CD4-positive, alpha-beta T cell treated with Interleukin-12 subunit alpha and Interleukin-12 subunit beta, for 1 hour (primary cell): ENCODE results near the gene ANXA2.

Experiments
- DNase-seq: peaks from one replicate; pipeline ENCODE4 v3.0.0-alpha.2; 2020

Gene ANXA2

DNA sequence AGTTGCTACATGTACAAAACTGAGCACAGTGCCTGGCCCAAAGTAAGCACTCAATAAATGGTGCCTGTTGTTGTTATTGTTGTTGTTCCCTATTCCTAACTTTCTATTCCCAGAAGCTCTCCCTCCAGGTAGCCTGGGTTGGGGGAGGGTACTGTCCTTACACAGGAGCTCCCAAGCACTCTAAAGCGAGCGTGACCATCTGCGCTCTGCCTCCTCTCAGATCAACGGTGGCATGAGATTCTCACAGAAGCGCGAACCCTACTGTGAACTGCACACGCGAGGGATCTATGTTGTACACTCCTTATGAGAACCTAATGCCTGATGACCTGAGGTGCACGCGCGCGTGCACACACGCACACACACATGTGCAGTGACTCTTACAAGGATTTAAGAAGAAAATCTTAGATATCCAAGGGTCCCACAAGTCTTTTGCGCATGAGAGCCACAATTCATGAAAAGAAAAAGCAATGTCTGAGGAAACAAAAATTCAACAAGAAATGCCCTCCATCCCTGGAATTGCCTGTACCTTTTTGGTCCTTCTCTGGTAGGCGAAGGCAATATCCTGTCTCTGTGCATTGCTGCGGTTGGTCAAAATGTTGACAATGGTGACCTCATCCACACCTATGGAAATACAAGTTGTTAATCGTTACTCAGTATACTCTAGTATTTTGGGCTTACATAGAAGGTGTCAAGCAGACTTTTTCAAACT, 33.7 kb downstream of the ANXA2 start:
- no peak for DNase-seq

DNA sequence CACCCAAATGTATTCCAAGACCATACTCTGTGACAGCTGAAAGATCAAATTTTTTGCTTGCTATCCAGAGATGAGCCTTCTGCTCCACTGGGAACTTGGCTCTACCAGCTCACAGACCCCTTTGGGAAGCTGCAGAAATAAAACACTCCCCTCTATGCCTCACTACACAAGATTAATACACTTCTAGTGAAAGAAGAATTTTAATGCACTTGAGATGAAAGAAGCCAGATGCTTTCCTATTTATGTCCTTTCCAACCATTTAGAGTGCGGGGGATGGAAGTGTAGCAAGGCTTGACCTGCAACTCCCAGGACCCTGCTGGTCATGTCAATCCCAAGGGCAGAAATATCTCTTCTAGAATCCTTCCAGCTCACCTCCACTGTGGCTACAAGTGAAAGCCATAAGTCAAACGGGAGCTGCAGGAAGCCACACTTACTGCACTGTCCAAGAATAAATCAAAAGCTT, 34.7 kb downstream of the ANXA2 start:
- no peak for DNase-seq

DNA sequence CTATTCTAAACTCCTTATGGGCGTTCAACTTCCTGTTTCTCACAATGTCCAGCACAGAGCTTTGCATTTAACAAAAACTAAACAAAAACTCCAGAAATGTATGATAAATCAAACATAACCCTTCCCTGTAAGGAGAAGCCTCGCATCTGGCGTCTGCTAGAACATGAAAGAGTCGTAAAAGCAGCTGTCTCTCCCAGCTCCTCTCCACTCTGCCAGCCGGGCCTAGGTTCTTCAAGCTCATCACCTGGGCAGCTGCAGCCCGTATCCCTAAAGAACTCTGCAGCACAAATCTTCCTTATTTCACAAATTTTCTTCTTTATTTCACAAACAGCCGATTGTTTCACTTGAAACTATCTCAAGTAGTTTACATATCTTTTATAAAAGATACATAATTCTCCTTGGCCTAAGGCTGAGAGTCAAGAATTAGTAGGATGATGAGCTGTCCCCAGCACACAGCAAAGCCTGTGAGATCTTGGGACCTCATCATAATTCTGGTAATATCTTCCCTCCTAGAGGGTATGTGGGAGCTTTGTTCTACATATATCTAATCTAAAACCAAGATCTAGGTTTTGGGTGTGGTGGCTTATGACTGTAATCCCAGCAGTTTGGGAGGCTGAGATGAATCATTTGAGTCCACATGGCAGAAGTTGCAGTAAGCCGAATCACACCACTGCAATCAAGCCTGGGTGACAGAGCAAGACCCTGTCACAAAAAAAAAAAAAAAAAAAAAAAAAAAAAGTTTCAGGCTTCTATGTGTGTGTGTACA, 35.3 kb downstream of the ANXA2 start:
- DNase-seq, result peak; percentile 18

DNA sequence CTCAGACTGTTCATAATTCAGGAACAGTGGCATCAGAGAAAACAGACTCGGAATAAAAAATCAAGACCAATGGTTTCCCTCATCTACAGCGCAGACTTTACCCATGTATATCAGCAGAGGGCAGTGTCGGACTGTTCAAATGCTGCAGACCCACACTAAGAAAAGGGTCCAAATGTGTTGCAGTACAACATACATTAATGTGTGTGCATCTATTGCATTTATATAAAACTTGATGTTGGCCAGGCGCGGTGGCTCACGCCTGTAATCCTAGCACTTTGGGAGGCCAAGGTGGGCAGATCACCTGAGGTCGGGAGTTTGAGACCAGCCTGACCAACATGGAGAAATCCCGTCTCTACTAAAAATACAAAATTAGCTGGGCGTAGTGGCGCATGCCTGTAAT, 38.0 kb downstream of the ANXA2 start:
- peak; percentile 67 for DNase-seq

DNA sequence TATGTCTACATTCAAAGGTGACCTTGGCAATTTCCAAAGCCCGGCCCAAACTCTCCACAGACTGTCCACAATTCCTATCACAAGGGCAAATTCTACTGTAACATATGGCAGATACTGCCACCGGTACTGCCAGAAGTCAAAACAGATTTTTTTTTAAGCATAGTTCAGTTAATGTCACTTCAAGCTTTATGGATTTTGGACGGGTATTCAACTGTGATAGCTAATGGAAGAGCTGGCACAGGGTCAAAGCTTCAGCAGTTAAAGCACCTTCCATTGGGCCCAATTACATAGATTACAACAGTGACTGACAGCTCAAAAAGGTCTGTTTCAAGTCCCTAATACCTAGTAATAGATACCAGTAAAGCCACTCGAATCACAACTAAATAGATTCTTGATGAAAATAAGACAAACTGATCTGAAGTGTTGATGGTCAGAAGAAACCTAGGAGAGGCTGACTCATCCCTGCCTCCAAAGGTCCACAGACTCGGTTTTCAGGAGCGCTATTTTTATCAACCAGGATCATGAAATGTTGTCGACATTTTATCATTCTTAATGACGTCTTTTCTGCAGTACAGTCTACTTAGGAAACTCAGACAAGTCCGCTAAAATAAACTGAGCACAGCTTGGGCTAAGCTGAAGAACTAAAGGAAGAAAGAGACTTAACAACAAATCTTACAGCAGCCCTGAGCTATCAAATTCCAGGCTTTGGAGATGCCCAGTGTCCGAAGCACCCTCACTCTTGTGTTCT, 38.7 kb downstream of the ANXA2 start:
- no peak for DNase-seq

DNA sequence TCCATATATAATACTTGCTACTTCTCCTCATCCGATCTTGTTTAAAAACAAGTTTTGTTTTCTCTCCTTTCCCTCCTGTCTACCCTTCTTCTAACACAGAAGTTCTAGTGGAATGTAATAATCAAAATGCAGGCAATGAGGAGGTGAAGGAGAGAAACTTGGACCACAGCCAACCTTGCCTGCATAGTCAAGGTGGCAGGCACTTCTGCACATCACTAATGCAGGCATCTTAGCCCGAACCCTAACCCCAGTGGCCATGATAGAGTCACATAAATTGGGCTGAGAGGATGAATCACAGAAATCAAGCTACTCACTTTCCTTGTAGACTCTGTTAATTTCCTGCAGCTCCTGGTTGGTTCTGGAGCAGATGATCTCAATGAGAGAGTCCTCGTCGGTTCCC, 41.0 kb downstream of the ANXA2 start:
- DNase-seq, result no peak

DNA sequence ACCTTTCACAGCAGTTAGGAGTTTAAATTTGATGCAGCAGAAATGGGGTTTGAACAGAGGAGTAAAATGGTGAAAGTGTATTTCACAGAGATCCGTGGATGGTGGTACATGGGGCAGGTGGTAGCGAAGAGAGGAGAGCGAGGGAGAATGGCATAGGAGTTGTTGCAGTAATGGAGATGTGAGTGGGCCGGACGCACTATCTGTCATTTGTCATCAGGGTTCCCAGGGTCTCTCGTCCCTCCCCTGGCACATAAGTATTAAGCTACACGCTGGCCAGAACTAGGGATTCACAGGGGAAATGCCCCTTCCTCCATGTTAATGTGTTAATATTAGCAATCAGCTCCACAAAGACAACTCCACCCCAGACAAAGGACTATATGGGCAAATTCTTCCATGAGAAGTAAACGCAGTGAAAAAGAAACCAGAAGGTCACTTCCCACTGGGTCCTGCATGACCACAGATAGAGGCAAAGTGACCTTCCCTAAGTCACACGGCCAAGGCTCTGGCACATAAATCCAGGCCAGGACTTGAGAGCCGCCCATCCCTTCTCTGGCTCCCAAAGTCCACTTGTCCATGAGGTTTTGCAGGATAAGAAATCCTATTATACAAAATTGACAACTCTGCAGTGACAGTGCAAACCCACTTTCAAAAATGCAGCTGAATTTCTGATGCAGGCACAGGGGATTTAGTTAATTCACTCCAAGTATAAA, 42.5 kb downstream of the ANXA2 start:
- no peak for DNase-seq

DNA sequence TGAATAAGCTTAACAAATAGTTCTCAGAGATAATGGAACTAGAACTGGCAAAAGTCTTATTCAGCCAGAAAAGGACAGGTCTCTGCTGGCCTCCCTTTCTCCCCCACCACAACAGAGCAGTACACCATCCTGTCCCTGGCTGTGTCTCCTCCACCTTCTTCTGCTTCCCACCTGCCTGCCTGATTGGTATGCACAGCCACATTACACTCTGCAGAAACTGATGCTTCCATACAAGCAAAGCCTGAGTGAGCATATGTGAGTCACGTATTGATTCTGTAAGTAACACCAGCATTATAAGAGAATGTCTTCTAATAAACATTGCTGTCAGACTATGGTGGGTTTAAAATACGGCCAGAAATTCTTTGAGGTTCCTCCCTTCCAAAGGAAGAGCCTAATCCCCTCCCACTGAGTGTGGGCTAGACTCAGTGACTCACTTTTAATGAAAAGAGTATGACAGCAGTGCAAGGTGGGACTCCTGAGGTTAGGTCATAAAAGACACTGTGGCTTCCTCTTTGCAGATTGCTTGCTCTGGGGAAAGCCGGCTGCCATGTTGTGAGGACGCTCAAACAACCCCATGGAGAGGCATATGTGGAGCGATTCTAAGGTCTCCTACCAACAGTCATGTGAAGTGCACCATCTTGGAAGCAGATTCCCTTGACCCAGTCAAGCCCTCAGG, 44.4 kb downstream of the ANXA2 start:
- DNase-seq, result no peak

DNA sequence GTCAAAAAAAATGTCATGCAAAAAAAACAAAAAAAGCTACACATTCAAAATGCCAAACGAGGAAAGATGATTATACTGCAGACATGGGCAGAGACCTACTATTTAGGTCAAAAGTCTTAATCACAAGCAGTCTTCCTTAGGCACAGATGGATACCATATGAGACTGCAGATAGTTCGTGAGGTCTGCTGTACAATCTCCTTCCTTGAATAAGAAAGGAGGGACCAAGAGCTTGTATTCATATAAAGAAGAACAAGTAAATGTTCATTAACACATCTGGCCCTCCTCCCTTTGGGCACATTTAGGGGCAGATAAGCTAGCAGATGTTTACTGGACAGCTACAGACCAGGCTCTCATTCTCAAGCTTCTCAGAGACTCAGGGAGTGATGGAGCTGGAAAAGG, 45.3 kb downstream of the ANXA2 start:
- DNase-seq, result no peak

DNA sequence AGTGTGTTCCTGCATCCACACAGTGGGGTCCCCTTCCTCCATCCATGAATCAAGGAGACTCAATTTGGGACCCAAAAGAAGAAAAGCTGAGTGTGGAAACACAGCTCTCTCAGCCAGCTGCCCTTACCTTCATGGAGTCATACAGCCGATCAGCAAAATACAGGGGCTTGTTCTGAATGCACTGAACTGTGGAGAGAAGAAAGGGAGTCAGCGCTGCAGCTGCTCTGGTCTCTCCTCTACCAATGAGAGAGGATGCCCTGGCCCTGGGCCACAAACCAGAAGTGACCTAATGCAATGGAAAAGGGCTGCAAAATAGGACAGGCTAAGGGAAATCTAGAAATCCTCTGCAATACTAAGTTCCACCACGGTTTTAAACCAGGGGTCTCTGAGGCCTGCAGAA, 46.7 kb downstream of the ANXA2 start:
- no peak for DNase-seq

DNA sequence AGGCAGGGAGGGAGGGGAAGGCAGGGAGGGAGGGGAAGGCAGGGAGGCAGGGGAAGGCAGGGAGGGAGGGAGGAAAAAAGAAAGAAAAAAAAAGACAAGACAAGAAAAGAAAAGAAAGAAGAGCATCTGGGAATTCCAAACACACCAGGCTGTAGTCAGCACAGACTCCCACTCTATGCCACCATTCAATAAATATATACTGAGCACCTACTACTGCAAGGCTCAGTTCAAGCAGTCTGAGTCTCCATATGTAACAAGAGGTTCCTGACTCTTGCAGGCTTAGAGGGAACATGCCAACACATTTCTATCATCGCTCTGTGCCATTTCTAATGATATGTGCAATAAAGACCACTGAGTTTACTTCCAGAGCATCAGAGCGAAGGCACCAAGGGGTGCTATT, 47.7 kb downstream of the ANXA2 start:
- DNase-seq, result no peak

DNA sequence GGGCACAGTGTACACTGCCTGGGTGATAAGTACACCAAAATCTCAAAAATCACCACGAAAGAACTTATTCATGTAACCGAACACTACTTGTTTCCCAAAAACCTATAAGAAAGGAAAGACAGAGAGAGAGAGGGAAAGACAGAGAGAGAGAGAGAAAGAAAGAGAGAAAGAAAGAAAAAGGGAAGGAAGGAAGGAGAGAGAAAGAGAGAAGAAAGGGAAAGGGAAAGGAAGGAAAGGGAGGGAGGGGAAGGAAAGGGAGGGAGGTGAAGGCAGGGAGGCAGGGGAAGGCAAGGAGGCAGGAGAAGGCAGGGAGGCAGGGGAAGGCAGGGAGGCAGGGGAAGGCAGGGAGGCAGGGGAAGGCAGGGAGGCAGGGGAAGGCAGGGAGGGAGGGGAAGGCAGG, 48.2 kb downstream of the ANXA2 start:
- no peak for DNase-seq

DNA sequence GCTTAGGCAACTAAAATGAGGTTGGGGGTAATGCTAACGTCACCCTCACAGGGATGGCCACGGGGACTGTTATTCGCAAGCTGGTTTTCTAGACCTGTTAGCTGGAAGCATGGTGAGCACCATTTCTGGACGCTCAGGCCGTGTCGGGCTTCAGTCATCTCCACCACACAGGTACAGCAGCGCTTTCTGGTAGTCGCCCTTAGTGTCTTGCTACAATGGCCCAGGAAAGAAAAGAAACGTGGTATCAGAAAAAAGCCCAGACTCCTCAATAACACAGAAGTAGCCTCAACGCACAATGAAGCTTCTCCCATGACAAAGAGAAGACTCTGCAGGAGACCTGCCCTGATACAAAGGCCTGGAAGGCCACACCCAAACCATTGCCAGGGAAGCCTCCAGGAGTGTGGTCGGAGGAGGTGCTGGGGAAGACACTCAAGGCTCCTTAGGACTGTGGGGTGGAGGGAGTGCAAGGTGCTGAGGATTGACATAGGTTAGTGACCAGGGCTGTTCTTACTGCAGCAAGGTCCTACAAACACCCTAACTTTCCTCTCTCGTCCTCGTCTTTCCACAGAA, 50.2 kb downstream of the ANXA2 start:
- no peak for DNase-seq

DNA sequence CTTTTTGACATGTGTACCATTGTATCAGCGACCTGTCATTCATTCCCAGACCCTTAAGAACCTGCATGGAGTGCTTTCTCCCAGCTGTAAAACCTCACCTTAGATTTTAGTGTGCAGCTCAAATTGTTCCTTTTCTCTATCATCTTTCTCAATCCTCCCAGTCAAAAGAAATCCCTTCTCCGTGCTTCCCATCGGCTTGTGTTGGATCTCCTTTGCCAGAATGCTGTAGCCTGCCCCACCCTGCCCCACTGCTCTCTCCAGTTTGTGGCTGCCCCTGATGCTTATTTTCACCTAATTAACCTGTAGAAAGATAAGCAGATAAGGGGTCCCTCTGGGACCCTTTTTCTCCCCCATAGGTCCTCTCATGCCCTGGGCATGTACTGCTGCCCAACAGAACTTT, 51.1 kb downstream of the ANXA2 start:
- no peak for DNase-seq

DNA sequence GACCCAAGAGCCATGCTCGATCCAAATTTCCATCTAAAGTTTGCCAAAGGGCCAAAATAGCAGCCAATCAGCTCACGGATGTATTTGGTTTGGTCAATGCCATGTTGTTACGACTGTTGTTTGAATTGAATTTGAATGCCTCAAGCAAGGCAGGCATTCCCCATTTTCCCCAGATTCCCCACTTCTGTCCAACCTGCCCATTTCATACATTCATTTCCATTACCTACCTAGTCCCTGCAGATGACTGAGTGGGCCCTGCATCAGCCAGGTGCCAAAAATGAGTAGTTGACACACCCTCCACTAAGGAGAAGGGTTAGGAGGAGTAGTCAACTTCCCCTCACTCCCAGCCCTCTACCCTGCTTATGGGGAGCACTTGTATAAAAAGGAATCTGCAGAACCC, 51.7 kb downstream of the ANXA2 start:
- no peak for DNase-seq

DNA sequence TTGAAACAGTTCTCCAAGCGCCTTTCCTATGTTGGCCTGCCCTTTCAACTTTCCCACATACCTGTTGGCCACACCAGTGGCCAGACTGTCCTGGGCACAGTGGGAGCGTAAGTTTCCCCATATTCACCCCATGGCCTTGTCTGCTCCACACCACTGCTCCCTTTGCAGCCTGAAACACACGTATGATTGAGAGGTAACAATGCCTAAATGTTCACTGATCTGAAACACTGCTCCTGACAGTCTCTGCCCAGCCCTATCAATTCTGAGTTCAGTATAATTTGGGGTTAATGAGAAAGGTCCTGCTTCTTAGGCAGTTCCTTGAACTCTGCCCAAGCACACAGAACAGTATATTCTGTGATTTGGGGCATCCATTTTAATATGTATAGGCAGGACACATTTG, 52.2 kb downstream of the ANXA2 start:
- DNase-seq, result no peak

DNA sequence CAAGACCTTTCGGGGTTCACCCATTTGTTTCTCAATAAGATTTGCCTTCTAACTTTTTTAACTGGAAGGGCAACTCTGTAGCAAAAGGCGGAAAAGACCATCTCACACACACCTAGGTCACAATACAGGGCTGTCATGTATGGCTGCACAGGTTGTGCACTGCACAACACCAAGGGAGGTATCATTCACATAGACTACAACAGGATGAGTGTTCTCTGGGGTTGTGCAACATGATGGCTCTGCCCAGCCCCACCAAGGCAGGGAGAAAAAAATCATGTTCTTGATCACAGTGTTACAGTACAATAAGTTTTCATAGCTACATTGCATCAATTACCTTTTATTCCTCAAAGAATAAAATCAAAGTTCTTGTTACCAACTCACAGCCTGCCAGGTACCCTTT, 52.8 kb downstream of the ANXA2 start:
- DNase-seq, result no peak

DNA sequence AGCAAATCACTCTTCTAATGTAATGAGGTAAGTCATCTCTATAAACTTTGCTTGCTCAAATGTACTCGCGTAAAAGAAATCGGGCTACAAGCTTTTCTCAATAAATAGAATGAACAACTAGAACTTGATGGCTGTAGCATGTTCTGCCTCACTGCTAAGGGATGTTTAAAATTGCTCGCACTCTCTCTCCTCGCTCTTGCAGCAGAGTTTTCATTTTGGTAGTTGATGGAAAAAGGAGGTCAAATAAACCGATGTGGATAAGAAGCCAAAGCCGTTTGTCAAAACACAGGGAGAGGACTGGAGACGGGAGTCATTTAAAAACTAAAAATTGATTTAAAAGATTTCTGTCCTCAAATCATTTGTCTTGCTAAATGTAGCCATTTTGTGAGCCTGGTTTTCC, 53.3 kb downstream of the ANXA2 start:
- no peak for DNase-seq

DNA sequence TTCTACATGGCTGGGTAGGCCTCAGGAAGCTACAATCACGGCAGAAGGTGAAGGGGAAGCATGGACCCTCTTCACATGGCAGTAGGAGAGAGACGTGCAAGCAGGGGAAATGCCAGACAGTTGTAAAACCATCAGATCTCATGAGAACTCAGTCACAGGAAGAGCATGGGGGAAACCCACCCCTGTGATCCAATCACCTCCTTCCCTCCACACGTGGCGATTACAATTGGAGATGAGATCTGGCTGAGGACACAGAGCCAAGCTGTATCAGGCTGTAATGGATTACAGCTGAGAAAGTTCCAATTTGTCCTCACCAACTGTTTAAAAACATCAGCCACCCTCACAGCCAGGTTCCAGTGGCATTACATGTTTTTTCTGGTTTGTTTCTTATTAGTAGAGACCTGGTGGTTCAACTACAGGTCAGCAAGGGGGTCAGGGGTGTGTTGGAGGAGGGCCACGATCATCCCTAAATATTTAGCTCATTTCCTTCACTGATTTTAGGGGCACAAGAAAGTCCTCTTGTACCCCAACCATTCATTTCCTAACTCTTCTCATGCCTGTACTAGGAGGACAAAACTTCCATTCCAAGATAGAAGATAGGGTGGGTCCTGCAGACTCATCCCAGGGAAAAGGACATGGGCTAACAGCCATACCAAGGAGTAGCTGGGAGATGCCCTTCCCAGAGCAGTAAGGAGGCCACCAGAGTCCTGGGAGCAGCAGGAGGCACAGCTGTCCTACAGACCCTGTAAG, 54.4 kb downstream of the ANXA2 start:
- DNase-seq, result no peak

DNA sequence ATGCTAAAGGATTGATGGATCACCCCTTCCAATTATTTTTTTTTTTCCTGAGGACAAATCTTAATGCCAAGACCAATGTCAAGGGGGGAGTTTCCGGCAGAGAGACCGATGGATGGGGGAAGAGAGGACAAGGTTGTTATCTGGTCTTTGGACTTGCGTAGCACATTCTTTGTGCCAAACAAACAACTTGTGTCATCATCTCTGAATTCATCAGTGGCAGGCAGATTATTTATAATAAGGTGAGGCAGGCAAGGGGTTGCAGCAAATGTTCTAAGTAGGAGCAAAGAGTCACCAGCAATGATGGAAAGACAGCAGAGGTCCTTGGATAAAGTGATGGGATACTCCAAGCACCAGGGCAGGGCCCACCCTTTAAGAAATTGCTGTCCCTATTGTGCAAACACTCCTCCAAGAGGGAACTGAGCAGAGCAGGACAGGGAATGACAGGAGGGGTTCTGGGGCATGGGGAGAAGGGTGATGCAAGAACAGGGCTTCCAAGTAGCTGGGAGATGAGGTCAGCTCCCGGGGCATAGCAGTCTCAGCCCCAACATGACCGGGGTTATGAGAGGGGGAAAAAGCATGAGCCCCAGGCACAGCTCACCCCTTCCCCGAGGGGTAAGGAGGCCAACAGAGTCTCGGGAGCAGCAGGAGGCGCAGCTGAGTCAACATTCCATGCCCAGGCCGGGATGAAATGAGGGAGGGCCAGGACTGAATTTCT, 57.4 kb downstream of the ANXA2 start:
- DNase-seq, result no peak

DNA sequence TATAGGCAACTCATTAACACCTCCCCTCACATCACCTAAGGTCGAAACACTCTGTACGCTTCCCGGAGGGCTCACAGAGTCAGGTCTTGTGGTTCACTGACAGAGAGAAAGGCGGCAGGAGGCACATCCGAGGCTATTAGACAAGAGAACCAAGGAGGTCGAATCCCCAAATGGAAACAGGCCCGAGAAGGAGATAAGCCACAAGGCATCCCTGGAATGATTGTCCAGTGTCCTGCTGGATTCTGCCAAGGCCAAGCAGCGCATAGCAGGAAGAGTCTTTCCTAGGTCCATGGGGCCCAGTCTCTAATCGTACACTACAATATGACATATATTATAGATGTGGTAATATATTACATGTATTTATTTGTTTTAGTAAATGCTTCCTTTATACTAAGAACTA, 58.5 kb downstream of the ANXA2 start:
- DNase-seq, result no peak
